Measurements from ENCODE around the gene ZNF367.

DNA sequence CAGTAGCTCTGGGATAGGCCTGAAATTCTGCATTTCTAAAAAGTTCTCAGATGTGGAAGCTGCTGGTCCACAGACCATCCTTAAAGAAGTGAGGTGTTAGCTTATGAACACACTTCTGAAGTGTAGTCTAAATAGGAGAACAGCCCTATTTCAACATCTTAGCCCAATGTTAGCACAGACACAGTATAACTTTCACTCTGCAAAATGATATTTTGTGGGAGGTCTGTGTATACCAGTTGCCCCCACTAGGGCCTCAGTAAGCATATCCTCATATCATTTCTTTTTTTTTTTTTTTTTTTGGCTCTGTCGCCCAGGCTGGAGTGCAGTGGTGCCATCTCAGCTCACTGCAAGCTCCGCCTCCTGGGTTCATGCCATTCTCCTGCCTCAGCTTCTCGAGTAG, 24.3 kb upstream of the ZNF367 start:
- TF ChIP-seq, protein P1, sequence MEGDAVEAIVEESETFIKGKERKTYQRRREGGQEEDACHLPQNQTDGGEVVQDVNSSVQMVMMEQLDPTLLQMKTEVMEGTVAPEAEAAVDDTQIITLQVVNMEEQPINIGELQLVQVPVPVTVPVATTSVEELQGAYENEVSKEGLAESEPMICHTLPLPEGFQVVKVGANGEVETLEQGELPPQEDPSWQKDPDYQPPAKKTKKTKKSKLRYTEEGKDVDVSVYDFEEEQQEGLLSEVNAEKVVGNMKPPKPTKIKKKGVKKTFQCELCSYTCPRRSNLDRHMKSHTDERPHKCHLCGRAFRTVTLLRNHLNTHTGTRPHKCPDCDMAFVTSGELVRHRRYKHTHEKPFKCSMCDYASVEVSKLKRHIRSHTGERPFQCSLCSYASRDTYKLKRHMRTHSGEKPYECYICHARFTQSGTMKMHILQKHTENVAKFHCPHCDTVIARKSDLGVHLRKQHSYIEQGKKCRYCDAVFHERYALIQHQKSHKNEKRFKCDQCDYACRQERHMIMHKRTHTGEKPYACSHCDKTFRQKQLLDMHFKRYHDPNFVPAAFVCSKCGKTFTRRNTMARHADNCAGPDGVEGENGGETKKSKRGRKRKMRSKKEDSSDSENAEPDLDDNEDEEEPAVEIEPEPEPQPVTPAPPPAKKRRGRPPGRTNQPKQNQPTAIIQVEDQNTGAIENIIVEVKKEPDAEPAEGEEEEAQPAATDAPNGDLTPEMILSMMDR (conservative IDR thresholded peaks at IDR 0.05 in 1 of 2, IDR thresholded peaks at IDR 0.05 in 1 of 2; ENCODE audit: low read depth in 1 of 2, low read length in 2 of 2) = no peak
- no peak for TF ChIP-seq EZH2 (IDR thresholded peaks at IDR 0.05; ENCODE audit: low read length, missing control alignments)
